D721Med (cell line): ENCODE measurements around the gene IFNA13.

Experiments used
- DNase-seq: peaks from one replicate; pipeline ENCODE4 v3.0.0; 2011; ENCODE audit warnings: low spot score; ENCODE audit not compliant: insufficient read length
- FAIRE-seq: peaks from 2 replicates; lab custom pipeline; 2011; peaks lifted over from hg19 to GRCh38; lab: Jason Lieb, UNC
- CTCF ChIP-seq: IDR thresholded peaks from 2 replicates; pipeline ENCODE4 v1.5.1; 2012; ENCODE audit warnings: mild to moderate bottlenecking, control low read depth; ENCODE audit not compliant: insufficient read depth; ENCODE audit errors: missing control alignments

Gene IFNA13

GRCh38 chr9:21331676-21332402 is 36.0 kb downstream of the IFNA13 start:
- FAIRE-seq, result no peak
- no peak for DNase-seq
- TF ChIP-seq CTCF, result no peak

DNA sequence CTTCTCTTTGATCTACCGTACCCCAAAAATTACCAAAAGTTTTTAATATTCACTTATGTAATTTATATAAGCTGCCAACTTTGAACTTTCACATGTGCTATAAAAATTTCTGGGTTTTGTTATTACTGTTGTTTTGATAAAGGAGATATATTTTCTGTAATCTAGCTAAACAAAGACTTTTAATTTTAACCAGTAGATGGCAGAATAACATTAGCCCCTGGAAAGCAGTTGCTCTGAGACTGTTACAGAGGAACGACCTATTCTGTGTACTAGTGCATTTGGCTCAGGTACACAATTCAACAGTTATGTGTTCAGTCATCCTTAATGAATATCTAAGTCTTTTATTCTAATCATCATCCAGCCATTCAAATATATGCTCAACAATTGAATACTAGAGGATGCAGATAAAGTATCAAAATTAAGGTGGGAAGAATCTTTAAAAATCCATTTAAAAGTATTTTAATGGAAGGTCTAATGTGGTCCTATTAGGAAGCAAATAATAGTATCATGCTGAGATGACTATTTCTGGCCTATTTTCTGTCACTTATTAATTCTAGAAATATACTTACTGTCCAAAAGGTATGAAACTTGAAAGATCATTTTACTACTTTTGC is 41.2 kb downstream of the IFNA13 start:
- FAIRE-seq (peak; percentile 56), DNase-seq (no peak)
- TF ChIP-seq CTCF, result peak; percentile 69

DNA sequence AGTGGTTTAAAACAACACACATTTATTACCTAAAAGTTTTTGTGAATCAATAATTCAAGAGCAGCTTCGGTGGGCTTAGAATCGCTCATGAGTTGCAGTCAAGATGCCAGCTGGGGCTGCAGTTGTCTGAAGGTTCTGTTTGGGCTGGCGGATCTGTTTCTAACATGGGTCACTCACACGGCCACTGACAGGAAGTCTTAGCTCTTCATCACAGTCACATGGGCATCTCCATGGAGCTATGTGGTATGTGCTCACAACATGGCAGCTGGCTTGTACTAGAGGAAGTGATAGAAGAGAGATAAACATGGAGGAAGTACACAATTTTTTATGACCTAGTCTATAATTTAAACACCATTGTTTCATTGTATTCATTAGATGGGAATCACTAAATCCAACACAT is 43.8 kb downstream of the IFNA13 start:
- FAIRE-seq (no peak), DNase-seq (no peak)
- TF ChIP-seq CTCF, result no peak

DNA sequence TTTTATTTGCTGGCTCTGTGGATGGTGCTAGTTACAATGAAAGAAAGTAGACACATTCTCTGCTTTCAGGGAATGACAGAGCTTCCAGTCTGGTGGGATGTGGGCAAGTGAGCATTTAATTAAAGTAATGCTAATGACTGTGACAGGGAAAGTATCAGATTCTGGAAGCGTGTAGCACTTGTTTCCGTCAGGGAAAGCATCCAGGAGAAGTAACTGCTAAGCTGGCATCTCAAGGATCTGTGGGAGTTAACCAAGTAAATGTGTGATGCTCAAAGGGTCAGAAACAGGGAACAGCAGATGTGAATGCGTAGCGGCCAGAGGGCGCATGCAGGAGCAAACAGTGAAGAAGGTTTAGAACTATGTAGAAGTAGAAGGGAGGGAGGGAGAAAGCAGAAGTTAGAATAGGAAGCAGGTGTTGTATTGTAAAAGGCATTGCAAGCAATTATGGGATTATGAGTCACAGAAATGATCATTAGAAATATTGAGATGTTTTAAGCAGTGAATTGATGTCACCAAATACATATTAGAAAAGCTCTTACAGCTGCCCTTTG is 44.9 kb downstream of the IFNA13 start:
- FAIRE-seq (no peak), DNase-seq (no peak)
- TF ChIP-seq CTCF, result no peak

DNA sequence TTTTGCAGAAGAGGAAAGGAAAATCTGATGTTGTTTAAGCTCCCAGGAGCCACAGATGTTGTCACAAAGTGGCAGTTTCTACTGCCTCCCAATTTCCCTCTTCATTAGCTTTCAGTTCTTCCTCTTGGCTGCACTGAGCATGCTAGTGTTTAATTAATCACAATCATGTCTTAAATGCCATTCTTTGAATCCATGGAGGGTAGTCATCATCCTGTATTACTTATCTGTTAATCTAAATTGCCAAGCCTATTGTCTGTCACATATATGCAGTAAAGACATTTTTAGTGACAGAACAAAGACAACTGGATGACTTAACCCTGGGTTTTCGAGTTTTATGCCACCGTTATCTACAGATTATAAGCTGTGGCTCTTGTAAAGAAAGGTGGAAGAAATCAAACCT is 47.4 kb downstream of the IFNA13 start:
- FAIRE-seq (no peak), DNase-seq (no peak)
- TF ChIP-seq CTCF, result no peak

DNA sequence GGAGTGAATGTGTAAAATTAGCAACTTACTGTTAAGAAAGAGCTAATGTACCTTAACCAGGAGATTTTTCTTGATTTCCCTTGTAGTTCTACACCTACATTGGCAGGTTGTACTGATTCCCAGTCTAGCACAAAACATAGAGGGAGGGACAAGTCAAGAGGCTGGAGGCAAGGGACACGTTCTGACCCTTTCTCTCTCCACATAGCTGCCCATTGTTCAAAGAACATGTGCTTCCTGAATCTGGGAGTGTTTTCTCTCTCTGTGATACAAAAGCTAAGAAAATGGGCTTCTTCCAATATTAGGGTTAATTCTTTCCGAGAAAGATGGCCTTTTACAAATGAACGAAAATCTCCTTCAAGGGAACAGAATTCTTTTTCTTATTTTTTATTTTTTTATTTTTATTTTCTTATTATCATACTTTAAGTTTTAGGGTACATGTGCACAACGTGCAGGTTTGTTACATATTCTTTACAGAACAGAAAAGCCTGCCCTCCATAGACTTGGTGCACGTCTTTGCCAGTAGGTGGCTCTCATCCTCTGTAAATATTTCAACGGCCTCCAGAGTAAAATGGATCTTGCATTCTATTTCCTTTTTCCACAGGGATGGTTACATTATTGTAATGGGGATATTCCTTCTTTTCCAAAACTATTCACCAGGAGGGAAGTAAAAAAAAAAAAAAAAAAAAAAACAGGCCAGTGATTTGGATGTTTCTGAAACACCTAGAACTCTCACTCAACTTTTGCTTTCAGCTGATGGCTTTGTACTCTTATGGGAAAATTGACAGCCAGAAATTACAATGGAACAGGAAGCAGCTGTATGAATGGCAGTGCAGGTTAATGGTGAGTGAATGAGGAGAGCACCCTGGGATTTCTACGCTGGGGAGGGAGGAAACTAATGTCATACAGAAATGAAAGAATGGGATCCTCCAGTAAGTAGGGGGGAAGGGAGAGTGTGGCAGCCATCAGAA is 49.6 kb downstream of the IFNA13 start:
- FAIRE-seq, result no peak
- TF ChIP-seq CTCF, result peak; percentile 81
- no peak for DNase-seq
